HEK293 (cell line): Measurements from ENCODE around the gene CACNA2D4.

ENCODE experiments used
- CTCF ChIA-PET: fragments of 350-600 bp; formaldehyde crosslinking; extraction: SDS; loops from one replicate; lab custom pipeline; 2021; ENCODE audit warnings: antibody characterized with exemption; lab: Yijun Ruan, JAX
- POLR2A ChIA-PET: fragments of 300-600 bp; formaldehyde crosslinking; extraction: SDS; loops from one replicate; lab custom pipeline; 2020; ENCODE audit warnings: antibody characterized with exemption, inconsistent platforms; lab: Yijun Ruan, JAX
- H3K27ac ChIP-seq: fragments of 200-500 bp; sonication (Bioruptor generic); 2 replicates; pipeline ENCODE4 v1.5.1; 2014; ENCODE audit warnings: low read depth, low read length, control low read depth, inconsistent platforms; ENCODE audit errors: extremely low read depth
- H3K36me3 ChIP-seq, 2 experiments: fragments of 200-500 bp in 1 of 2; sonication (Bioruptor generic) in 1 of 2; 1 replicate in 1 of 2; 2 replicates in 1 of 2; pipeline ENCODE4 v1.5.1; 2014 to 2017; ENCODE audit warnings: inconsistent platforms in 2 of 2, low read length in 2 of 2; ENCODE audit not compliant: control insufficient read depth in 2 of 2, insufficient read depth in 1 of 2
- H3K4me1 ChIP-seq: fragments of 200-500 bp; sonication (Bioruptor generic); 2 replicates; pipeline ENCODE4 v1.5.1; 2014; ENCODE audit warnings: mild to moderate bottlenecking, low read length, inconsistent platforms; ENCODE audit not compliant: control insufficient read depth, insufficient read depth
- H3K4me3 ChIP-seq: 2 replicates; pipeline ENCODE4 v1.5.1; 2011; ENCODE audit warnings: low read depth, mild to moderate bottlenecking, control low read depth, low read length, moderate library complexity
- H3K9me3 ChIP-seq: fragments of 200-500 bp; sonication (Bioruptor generic); 2 replicates; pipeline ENCODE4 v1.5.1; 2014; ENCODE audit warnings: low read depth, low read length, inconsistent platforms; ENCODE audit not compliant: control insufficient read depth, insufficient read depth
- GLI2 ChIP-seq: fragments of 450-650 bp; formaldehyde crosslinking; IDR thresholded peaks from 2 replicates; pipeline ENCODE4; 2017; ENCODE audit warnings: missing biosample characterization, missing genetic modification characterization, low read depth, borderline replicate concordance
- KLF16 ChIP-seq: fragments of 450-650 bp; formaldehyde crosslinking; IDR thresholded peaks from 2 replicates; pipeline ENCODE4 v1.5.1; 2017; ENCODE audit warnings: missing biosample characterization, missing genetic modification characterization
- KLF8 ChIP-seq: fragments of 450-650 bp; formaldehyde crosslinking; IDR thresholded peaks from 2 replicates; pipeline ENCODE4 v1.5.1; 2016; ENCODE audit warnings: missing biosample characterization, missing genetic modification characterization
- OVOL3 ChIP-seq: fragments of 450-650 bp; formaldehyde crosslinking; IDR thresholded peaks from 2 replicates; pipeline ENCODE4 v1.5.1; 2016; ENCODE audit warnings: missing biosample characterization, missing genetic modification characterization
- SP2 ChIP-seq: fragments of 450-650 bp; formaldehyde crosslinking; IDR thresholded peaks from 2 replicates; pipeline ENCODE4 v1.5.1; 2016; ENCODE audit warnings: missing biosample characterization, missing genetic modification characterization
- ZBTB17 ChIP-seq: fragments of 450-650 bp; formaldehyde crosslinking; IDR thresholded peaks from 2 replicates; pipeline ENCODE4 v1.5.1; 2016; ENCODE audit warnings: missing biosample characterization, missing genetic modification characterization
- ZNF112 ChIP-seq: fragments of 450-650 bp; formaldehyde crosslinking; IDR thresholded peaks from 2 replicates; pipeline ENCODE4 v1.5.0; 2017; ENCODE audit warnings: missing biosample characterization, missing genetic modification characterization
- ZNF148 ChIP-seq: fragments of 450-650 bp; formaldehyde crosslinking; IDR thresholded peaks from 2 replicates; pipeline ENCODE4 v1.5.0; 2017; ENCODE audit warnings: missing biosample characterization, missing genetic modification characterization, borderline replicate concordance
- ZNF221 ChIP-seq: fragments of 450-650 bp; formaldehyde crosslinking; IDR thresholded peaks from 2 replicates; pipeline ENCODE4 v1.5.1; 2017; ENCODE audit warnings: missing biosample characterization, missing genetic modification characterization, borderline replicate concordance
- ZNF280D ChIP-seq: fragments of 450-650 bp; formaldehyde crosslinking; IDR thresholded peaks from 2 replicates; pipeline ENCODE4 v1.5.1; 2016; ENCODE audit warnings: missing biosample characterization, missing genetic modification characterization
- ZNF302 ChIP-seq: fragments of 450-650 bp; formaldehyde crosslinking; IDR thresholded peaks from 2 replicates; pipeline ENCODE4 v1.5.1; 2016; ENCODE audit warnings: missing biosample characterization, missing genetic modification characterization, low read depth
- ZNF354C ChIP-seq: fragments of 450-650 bp; formaldehyde crosslinking; IDR thresholded peaks from 2 replicates; pipeline ENCODE4 v1.5.1; 2016; ENCODE audit warnings: missing biosample characterization, missing genetic modification characterization, low read depth, borderline replicate concordance
- ZNF449 ChIP-seq: fragments of 450-650 bp; formaldehyde crosslinking; IDR thresholded peaks from 2 replicates; pipeline ENCODE4 v1.5.1; 2017; ENCODE audit warnings: missing biosample characterization, mild to moderate bottlenecking, missing genetic modification characterization, moderate library complexity
- ZNF549 ChIP-seq: fragments of 450-650 bp; IDR thresholded peaks from 2 replicates; pipeline ENCODE4 v1.5.1; 2018; ENCODE audit warnings: missing biosample characterization, missing genetic modification characterization, mild to moderate bottlenecking, inconsistent platforms, moderate library complexity
- ZNF660 ChIP-seq: fragments of 450-650 bp; IDR thresholded peaks from 2 replicates; pipeline ENCODE4 v1.5.1; 2018; ENCODE audit warnings: missing biosample characterization, mild to moderate bottlenecking, missing genetic modification characterization
- ZNF776 ChIP-seq: fragments of 450-650 bp; formaldehyde crosslinking; IDR thresholded peaks from 2 replicates; pipeline ENCODE4 v1.5.0; 2017; ENCODE audit warnings: missing biosample characterization, missing genetic modification characterization, borderline replicate concordance
- ZNF791 ChIP-seq: fragments of 450-650 bp; formaldehyde crosslinking; IDR thresholded peaks from 2 replicates; pipeline ENCODE4 v1.5.1; 2016; ENCODE audit warnings: missing biosample characterization, missing genetic modification characterization
- ZNF792 ChIP-seq: fragments of 450-650 bp; formaldehyde crosslinking; IDR thresholded peaks from 2 replicates; pipeline ENCODE4 v1.5.1; 2016; ENCODE audit warnings: missing biosample characterization, missing genetic modification characterization
- ZSCAN18 ChIP-seq: fragments of 450-650 bp; formaldehyde crosslinking; IDR thresholded peaks from 2 replicates; pipeline ENCODE4 v1.5.1; 2016; ENCODE audit warnings: missing biosample characterization, missing genetic modification characterization
- TF ChIP-seq, protein P1 (sequence below): fragments of 450-650 bp; IDR thresholded peaks from 2 replicates; pipeline ENCODE4 v1.5.1; 2018; ENCODE audit warnings: missing biosample characterization, mild to moderate bottlenecking, missing genetic modification characterization
- TF ChIP-seq, protein P2 (sequence below): fragments of 450-650 bp; formaldehyde crosslinking; IDR thresholded peaks from 2 replicates; pipeline ENCODE4 v1.5.1; 2017; ENCODE audit warnings: missing biosample characterization, missing genetic modification characterization

The CACNA2D4 gene

DNA sequence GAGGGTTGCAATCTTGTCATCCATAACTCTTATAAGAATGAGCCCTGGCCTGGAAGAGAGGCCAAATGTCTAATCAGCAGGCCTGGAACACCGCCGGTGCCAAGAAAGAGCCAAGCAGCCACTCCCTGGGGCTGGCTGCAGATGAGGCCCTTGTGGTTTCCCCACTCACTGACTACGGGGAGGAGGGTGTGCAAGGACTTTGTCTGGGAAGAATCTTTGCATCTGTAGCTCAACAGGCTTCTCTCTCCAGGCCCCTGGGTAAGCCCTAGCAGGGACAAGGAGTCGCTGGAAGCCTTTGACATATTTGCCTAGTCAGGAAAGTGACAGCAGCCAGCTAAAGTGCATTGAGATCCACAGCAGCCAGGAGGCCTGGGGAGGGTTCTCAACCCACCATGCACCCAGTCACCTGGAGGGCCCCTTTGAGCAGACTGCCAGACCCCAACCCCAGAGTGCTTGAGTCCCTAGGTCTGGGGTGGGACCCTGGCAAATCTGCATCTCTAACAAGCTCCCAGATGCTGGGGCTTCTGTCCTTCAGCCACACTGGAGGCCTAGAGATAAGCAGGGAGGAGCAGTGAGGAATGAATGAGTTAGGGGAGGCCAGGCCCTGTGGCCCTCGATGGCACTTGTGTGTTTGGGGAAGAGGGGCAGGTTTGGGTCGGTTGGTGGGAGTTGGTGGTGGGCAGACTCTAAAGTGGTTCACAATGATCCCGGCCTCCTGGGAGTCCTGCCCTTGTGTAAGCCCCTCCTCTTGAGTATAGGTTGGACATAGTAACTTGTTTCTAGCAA is 112.0 kb downstream of the CACNA2D4 start:
- H3K27ac ChIP-seq: no peak overlapping the region
- H3K9me3 ChIP-seq: no peaks in the 10 kb centered on the region
- TF ChIP-seq ZBTB17 (tag by site-specific recombination): no peak
- no peak for TF ChIP-seq SP2
- no peak for TF ChIP-seq ZNF549
- no peak for TF ChIP-seq ZNF449 (tag by site-specific recombination)
- TF ChIP-seq, protein P1, sequence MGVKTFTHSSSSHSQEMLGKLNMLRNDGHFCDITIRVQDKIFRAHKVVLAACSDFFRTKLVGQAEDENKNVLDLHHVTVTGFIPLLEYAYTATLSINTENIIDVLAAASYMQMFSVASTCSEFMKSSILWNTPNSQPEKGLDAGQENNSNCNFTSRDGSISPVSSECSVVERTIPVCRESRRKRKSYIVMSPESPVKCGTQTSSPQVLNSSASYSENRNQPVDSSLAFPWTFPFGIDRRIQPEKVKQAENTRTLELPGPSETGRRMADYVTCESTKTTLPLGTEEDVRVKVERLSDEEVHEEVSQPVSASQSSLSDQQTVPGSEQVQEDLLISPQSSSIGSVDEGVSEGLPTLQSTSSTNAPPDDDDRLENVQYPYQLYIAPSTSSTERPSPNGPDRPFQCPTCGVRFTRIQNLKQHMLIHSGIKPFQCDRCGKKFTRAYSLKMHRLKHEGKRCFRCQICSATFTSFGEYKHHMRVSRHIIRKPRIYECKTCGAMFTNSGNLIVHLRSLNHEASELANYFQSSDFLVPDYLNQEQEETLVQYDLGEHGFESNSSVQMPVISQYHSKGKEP: no peak
- no peak for TF ChIP-seq ZNF280D (tag by site-specific recombination)
- no peak for TF ChIP-seq ZNF792 (tag by site-specific recombination)
- no peaks in the 10 kb centered on the region for H3K36me3 ChIP-seq
- ChIA-PET CTCF (interaction anchor here (0.7 to 1.3 kb wide), 3 partner anchors 15 to 566 kb away, joined by 3 to 4 read pairs (median 3); no protein-coding TSS in a partner anchor), POLR2A (no interaction called here)
- H3K4me1 ChIP-seq: no peaks in the 10 kb centered on the region
- no peak overlapping the region for H3K4me3 ChIP-seq

- no peak overlapping the region for H3K27ac ChIP-seq
- TF ChIP-seq GLI2 (tag by site-specific recombination) (no peak), ZNF221 (no peak), ZNF112 (no peak), ZNF776 (tag by site-specific recombination) (no peak), ZNF354C (tag by site-specific recombination) (no peak), ZNF148 (no peak), ZNF660 (no peak), ZSCAN18 (tag by site-specific recombination) (no peak), ZNF791 (tag by site-specific recombination) (no peak), ZNF302 (tag by site-specific recombination) (no peak), OVOL3 (tag by site-specific recombination) (no peak), KLF16 (tag by site-specific recombination) (no peak), KLF8 (tag by site-specific recombination) (no peak)
- TF ChIP-seq, protein P2, sequence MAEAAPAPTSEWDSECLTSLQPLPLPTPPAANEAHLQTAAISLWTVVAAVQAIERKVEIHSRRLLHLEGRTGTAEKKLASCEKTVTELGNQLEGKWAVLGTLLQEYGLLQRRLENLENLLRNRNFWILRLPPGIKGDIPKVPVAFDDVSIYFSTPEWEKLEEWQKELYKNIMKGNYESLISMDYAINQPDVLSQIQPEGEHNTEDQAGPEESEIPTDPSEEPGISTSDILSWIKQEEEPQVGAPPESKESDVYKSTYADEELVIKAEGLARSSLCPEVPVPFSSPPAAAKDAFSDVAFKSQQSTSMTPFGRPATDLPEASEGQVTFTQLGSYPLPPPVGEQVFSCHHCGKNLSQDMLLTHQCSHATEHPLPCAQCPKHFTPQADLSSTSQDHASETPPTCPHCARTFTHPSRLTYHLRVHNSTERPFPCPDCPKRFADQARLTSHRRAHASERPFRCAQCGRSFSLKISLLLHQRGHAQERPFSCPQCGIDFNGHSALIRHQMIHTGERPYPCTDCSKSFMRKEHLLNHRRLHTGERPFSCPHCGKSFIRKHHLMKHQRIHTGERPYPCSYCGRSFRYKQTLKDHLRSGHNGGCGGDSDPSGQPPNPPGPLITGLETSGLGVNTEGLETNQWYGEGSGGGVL: no peak
Measured at GRCh38 chr12:1805441-1806081, 112.9 kb downstream of the CACNA2D4 start.

More at GRCh38 chr12:1805441-1806081, 112.9 kb downstream of the CACNA2D4 start:
- POLR2A ChIA-PET: no interaction called here
- CTCF ChIA-PET: interaction anchor here (1.3 to 5.1 kb wide), 2 partner anchors 14 to 134 kb away, joined by 4 to 22 read pairs; no protein-coding TSS in a partner anchor
- H3K9me3 ChIP-seq: no peaks in the 10 kb centered on the region
- H3K4me3 ChIP-seq: no peak overlapping the region
- H3K4me1 ChIP-seq: no peaks in the 10 kb centered on the region
- no peaks in the 10 kb centered on the region for H3K36me3 ChIP-seq
